ENCODE measurements around the gene OR2AT4.
"Not testable (repeated sequence)": the region's sequence is repeated elsewhere in the genome, so short reads cannot be mapped to it uniquely, and the experiment has no call there.

OR2AT4 gene

DNA sequence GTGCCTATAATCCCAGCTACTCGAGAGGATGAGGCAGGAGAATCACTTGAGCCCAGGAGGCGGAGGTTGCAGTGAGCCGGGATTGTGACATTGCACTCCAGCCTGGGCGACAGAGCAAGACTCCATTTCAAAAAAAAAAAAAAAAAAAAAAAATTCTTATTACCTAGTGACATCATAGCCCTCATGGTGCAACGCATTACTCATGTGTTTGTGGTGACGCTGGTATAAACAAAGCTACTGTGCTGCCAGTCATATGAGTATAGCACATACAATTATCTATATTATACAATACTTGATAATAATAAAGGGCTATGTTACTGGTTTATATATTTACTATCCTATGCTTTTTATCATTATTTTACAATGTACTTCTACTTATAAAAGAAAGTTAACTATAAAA, 41.2 kb downstream of the OR2AT4 start:
- Histone ChIP-seq H3K9me3 (ENCODE audit: severe bottlenecking) (peaks cover 8% of the 10 kb centered on the region), H3K27me3 (ENCODE audit: insufficient read depth, poor library complexity, severe bottlenecking) (no peaks in the 10 kb centered on the region), H3K4me3 (ENCODE audit: severe bottlenecking) (no peak overlapping the region), H3K4me1 (ENCODE audit: insufficient read depth, poor library complexity, severe bottlenecking) (no peaks in the 10 kb centered on the region), H3K27ac (ENCODE audit: poor library complexity, severe bottlenecking) (no peak overlapping the region), H3K36me3 (ENCODE audit: low read depth) (no peaks in the 10 kb centered on the region)
- TF ChIP-seq, protein P1, sequence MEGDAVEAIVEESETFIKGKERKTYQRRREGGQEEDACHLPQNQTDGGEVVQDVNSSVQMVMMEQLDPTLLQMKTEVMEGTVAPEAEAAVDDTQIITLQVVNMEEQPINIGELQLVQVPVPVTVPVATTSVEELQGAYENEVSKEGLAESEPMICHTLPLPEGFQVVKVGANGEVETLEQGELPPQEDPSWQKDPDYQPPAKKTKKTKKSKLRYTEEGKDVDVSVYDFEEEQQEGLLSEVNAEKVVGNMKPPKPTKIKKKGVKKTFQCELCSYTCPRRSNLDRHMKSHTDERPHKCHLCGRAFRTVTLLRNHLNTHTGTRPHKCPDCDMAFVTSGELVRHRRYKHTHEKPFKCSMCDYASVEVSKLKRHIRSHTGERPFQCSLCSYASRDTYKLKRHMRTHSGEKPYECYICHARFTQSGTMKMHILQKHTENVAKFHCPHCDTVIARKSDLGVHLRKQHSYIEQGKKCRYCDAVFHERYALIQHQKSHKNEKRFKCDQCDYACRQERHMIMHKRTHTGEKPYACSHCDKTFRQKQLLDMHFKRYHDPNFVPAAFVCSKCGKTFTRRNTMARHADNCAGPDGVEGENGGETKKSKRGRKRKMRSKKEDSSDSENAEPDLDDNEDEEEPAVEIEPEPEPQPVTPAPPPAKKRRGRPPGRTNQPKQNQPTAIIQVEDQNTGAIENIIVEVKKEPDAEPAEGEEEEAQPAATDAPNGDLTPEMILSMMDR (IDR thresholded peaks at IDR 0.05; ENCODE audit: poor library complexity, severe bottlenecking) = no peak
- DNase-seq (ENCODE audit: low spot score) (no peak), ATAC-seq (ENCODE audit: low read depth) (no peak)

DNA sequence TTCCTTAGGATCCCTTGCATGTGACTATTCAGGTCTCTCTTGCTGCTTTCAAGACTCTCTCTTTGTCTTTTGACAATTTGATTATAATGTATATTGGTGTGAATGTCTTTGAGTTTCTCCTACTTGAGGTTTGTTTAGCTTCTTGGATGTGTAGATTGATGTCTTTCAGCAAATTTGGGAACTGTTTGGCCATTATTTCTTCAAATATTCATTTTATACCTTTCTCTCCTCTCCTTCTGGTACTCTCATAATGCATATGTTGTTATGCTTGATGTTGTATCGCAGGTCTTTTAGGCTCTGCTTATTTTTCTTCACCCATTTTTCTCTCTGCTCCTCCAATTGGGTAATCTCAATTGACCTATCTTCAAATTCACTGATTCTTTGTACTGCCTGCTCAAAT, 44.2 kb downstream of the OR2AT4 start:
- Histone ChIP-seq H3K36me3 (ENCODE audit: low read depth) (no peaks in the 10 kb centered on the region), H3K9me3 (ENCODE audit: severe bottlenecking) (peaks cover 8% of the 10 kb centered on the region), H3K4me3 (ENCODE audit: severe bottlenecking) (no peak overlapping the region), H3K27me3 (ENCODE audit: insufficient read depth, poor library complexity, severe bottlenecking) (no peaks in the 10 kb centered on the region), H3K27ac (ENCODE audit: poor library complexity, severe bottlenecking) (no peak overlapping the region), H3K4me1 (ENCODE audit: insufficient read depth, poor library complexity, severe bottlenecking) (peaks cover under 1% of the 10 kb centered on the region)
- ATAC-seq (ENCODE audit: low read depth) (no peak), DNase-seq (ENCODE audit: low spot score) (no peak)
- TF ChIP-seq, protein P1 (IDR thresholded peaks at IDR 0.05; ENCODE audit: poor library complexity, severe bottlenecking) = no peak

DNA sequence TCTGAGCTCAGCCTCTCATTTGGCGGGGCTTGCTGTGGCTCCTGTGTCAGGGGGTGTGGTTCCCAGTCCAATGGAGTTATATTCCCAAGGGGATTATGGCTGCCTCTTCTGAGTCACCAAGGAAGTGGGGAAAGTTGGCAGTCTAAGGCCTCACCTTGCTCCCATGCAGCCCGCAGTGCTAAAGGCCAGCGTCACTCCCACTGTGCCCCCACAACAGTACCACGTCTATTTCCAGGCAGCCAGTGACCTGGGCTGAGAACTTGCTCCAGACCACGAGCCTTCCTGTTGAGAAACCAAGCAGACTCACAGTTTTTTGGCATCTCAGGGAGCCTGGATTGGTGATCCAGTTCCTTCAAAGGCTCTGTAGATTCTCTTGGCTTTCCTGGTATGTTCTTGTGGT, 45.6 kb downstream of the OR2AT4 start:
- Histone ChIP-seq H3K4me3 (ENCODE audit: severe bottlenecking) (no peak overlapping the region), H3K9me3 (ENCODE audit: severe bottlenecking) (peaks cover 8% of the 10 kb centered on the region), H3K27me3 (ENCODE audit: insufficient read depth, poor library complexity, severe bottlenecking) (no peaks in the 10 kb centered on the region), H3K4me1 (ENCODE audit: insufficient read depth, poor library complexity, severe bottlenecking) (peaks cover 6% of the 10 kb centered on the region), H3K36me3 (ENCODE audit: low read depth) (no peaks in the 10 kb centered on the region), H3K27ac (ENCODE audit: poor library complexity, severe bottlenecking) (no peak overlapping the region)
- no peak for ATAC-seq (ENCODE audit: low read depth)
- TF ChIP-seq, protein P1 (IDR thresholded peaks at IDR 0.05; ENCODE audit: poor library complexity, severe bottlenecking) = no peak
- no peak for DNase-seq (ENCODE audit: low spot score)

DNA sequence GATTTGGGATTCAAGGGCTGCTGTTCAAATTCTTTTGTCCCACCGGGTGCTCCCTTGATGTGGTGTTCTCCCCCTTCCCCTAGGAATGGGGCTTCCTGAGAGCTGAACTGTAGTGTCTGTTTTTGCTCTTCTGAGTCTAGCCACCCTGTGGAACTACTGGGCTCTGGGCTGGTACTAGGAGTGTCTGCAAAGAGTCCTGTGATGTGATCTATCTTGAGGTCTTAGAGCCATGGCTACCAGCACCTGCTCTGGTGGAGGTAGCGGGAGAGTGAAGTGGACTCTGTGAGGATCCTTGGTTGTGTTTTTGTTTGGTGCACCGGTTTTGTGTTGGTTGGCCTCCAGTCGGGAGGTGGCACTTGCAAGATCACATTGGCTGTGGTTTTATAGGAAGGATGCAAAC, 46.2 kb downstream of the OR2AT4 start:
- ATAC-seq (ENCODE audit: low read depth) = no peak
- Histone ChIP-seq H3K9me3 (ENCODE audit: severe bottlenecking) (peaks cover 8% of the 10 kb centered on the region), H3K36me3 (ENCODE audit: low read depth) (no peaks in the 10 kb centered on the region), H3K27me3 (ENCODE audit: insufficient read depth, poor library complexity, severe bottlenecking) (no peaks in the 10 kb centered on the region), H3K27ac (ENCODE audit: poor library complexity, severe bottlenecking) (no peak overlapping the region), H3K4me3 (ENCODE audit: severe bottlenecking) (no peak overlapping the region), H3K4me1 (ENCODE audit: insufficient read depth, poor library complexity, severe bottlenecking) (peaks cover 6% of the 10 kb centered on the region)
- TF ChIP-seq, protein P1 (IDR thresholded peaks at IDR 0.05; ENCODE audit: poor library complexity, severe bottlenecking) = no peak
- DNase-seq (ENCODE audit: low spot score) = no peak

DNA sequence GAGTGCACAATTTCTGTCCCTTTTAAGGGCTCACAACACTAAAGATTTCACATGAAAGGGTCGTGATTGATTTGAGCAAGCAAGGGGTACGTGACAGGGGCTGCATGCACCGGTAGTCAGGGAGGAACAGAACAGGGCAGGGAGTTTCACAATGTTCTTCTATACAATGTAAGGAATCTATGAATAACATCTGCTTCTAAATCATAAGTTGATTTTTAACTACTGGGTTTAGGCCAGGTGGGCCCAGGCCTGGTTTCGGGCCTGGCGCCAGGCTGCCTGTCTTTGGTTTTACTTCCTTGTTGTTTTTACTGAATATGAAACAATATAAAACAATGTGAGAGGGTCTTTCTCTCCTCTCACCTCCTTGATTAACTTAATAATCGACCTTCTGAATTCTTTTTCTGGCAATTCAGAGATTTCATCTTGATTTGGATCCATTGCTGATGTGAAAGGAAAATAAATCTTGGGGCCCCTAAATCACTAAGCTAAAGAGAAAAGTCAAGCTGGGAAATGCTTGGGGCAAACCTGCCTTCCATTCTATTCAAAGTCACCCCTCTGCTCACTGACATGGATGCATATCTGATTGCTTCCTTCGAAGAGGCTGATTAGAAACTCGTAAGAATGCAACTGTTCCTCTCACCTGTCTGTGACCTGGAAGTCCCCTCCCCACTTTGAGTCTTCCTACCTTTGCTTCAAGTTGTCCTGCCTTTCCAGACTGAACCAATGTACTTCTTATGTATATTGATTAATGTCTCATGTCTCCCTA, 47.0 kb downstream of the OR2AT4 start:
- not testable (repeated sequence) for H3K36me3 ChIP-seq (ENCODE audit: low read depth); H3K4me3 ChIP-seq (ENCODE audit: severe bottlenecking); H3K27me3 ChIP-seq (ENCODE audit: insufficient read depth, poor library complexity, severe bottlenecking); DNase-seq (ENCODE audit: low spot score); H3K9me3 ChIP-seq (ENCODE audit: severe bottlenecking); H3K27ac ChIP-seq (ENCODE audit: poor library complexity, severe bottlenecking); H3K4me1 ChIP-seq (ENCODE audit: insufficient read depth, poor library complexity, severe bottlenecking); ATAC-seq (ENCODE audit: low read depth)

Data from RWPE2 (cell line).